Skeletal muscle cell (primary cell): ENCODE data around the gene PLA2G6.

Experiments
- DNase-seq: peaks from one replicate; pipeline ENCODE4 v3.0.0-alpha.2; 2010; ENCODE audit warnings: low read depth
- H3K4me3 ChIP-seq: 2 replicates; pipeline ENCODE4 v1.5.1; 2011; ENCODE audit warnings: low read depth, mild to moderate bottlenecking, control low read depth, low read length, moderate library complexity

Gene PLA2G6, protein sequence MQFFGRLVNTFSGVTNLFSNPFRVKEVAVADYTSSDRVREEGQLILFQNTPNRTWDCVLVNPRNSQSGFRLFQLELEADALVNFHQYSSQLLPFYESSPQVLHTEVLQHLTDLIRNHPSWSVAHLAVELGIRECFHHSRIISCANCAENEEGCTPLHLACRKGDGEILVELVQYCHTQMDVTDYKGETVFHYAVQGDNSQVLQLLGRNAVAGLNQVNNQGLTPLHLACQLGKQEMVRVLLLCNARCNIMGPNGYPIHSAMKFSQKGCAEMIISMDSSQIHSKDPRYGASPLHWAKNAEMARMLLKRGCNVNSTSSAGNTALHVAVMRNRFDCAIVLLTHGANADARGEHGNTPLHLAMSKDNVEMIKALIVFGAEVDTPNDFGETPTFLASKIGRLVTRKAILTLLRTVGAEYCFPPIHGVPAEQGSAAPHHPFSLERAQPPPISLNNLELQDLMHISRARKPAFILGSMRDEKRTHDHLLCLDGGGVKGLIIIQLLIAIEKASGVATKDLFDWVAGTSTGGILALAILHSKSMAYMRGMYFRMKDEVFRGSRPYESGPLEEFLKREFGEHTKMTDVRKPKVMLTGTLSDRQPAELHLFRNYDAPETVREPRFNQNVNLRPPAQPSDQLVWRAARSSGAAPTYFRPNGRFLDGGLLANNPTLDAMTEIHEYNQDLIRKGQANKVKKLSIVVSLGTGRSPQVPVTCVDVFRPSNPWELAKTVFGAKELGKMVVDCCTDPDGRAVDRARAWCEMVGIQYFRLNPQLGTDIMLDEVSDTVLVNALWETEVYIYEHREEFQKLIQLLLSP

DNA sequence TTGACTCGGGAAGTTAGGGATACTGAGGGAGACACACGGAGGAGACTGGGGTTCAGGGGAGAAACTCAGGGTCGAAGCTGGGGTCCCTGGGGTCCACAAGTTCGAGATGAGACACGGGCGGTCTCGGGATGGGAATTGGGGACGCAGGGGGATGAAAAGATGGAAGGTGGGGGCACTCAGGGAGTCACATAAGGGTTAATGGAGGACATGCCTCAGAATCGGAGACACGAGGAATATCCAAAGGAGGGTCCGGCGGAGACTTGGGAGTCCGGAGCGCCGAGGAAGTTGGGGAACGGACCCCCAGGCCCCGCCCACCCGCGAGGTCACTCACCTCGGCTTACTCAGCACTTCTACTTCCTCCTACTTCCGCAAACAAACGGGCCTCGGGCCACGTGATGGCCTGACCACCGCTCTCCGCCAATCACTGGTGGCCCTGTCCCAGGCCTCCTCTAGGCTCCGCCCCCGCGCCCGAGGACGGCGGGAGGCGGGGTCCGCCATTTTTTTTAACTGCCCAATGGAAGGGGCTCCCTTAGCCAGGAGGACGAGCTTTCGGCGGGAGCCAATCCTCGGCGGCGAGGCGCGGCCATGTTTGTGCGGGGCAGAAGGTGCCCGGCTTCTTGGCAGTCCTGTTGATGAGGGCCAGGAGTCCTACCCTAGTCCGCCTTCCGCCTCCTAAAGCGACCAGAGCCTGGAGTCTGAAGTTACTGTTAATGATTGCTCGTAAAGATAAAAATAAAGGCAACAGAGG, at the start of gene PLA2G6:
PLA2G6 (minus strand) TSS at position 378 of the 748 bp plus-strand sequence. CDS start 12,404 bp downstream, outside the sequence.
- peak within 1 kb of the TSS; percentile 56 for H3K4me3 ChIP-seq
- DNase-seq, result peak; percentile 95

DNA sequence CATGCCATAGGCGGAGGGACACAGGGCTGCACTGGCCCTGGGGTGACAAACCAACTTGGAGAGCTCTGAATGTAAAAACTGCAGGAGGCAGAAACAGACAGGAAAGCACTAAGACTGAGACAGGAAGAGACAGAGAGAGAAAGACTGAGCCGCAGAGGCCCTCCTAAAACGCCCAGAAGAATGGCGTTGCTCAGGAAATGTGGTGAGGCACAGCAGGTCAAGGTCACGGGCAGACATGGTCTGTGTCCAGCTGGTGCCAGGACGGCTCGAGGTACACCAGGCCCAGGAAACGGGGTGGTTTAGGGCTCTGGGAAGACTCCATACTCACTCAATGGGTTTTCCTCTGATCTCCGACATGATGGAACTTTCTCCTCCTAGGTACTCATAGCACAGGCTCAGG, 49.3 kb upstream of the PLA2G6 start:
- DNase-seq, result no peak
- no peak overlapping the region for H3K4me3 ChIP-seq

DNA sequence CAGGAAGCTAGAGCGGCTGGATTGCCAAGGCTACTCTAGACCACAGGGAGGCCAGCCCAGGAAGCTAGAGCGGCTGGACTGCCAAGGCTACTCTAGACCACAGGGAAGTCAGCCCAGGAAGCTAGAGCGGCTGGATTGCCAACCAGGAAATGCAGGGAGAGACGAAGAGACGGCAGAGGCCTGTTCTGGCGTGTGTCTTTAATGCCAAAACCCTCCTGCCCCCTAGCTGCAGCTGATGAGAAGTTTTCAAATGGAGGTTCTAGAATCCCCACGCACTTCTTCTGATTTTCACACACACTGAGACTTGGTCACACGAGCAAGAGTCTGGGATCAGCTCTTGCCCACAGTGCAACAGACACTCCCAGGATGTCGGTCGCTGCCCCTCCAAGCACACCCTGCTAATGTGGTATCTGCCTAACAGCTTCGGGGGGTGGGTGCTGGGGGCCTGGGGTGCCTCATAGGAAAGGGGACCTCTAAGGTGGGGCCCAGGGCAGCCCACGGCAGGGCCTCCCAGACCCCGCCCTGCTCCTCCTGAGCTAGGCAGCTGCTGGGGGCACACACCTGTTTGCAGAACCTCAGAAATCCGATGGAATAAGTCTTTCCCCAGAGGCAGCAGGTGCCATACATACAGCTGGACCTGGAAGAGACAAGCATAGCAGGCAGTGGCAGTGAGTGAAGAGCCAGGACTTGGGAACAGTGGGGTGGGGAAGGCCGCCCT, 48.6 kb upstream of the PLA2G6 start:
- DNase-seq, result no peak
- no peak overlapping the region for H3K4me3 ChIP-seq

DNA sequence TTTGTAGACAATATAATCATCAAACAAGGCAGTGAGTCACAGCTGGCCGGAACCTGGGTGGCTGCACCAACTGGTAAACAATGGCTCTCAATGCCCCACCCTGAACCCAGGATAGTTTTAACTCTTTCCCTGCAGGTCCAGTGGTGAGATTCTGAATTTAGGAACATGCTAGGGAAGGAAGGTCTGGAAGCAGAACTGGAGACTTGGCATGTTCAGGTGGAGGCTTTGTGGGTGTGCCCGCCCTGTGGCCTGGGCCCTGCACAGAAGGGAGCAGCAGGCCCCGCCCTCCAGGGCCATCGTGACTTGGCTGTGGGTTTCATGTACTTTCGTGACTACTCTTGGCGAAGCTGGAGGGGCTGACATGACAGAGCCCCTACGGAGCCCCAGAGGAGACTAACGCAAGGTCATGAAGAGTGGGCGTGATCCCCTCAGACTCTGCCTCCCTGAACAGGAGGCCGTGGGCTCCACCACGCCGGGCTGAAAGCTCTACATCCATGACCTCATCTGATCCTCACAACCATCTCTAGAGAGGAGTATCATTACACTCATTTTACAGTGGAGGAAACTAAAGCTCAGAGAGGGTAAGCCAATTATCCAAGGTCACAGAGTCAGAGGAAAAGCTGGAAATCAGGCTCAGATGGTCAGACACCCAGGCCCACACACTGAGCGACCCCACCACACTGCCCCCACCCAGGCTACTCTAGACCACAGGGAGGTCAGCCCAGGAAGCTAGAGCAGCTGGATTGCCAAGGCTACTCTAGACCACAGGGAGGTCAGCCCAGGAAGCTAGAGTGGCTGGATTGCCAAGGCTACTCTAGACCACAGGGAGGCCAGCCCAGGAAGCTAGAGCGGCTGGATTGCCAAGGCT, 47.5 kb upstream of the PLA2G6 start:
- no peak for DNase-seq
- no peak overlapping the region for H3K4me3 ChIP-seq

DNA sequence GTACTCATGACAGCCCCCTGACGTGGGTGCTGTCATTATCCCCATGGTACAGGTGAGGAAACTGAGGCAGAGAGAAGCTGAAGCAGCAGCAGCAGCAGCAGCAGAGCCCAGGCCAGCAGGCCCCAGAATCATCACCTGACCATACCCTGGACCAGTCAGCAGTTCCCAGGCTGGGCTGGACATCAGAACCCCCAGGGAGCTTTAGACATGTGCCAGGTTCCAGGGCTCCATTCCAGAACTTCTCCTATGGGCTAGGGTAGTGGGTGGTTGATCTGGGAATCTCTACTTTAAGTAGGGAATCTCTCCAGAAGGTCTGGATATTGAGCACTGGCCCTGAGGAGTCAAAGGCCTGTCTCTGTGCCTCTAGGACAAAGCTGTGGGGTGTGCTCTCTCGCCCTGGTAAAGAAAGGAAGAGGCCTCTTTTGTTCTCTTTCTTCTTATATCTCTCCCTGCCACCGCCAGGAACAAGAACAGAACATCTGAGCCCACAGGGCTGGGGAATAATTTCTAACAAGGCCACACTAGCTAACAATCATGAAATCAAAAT, 46.8 kb upstream of the PLA2G6 start:
- no peak overlapping the region for H3K4me3 ChIP-seq
- DNase-seq, result no peak

DNA sequence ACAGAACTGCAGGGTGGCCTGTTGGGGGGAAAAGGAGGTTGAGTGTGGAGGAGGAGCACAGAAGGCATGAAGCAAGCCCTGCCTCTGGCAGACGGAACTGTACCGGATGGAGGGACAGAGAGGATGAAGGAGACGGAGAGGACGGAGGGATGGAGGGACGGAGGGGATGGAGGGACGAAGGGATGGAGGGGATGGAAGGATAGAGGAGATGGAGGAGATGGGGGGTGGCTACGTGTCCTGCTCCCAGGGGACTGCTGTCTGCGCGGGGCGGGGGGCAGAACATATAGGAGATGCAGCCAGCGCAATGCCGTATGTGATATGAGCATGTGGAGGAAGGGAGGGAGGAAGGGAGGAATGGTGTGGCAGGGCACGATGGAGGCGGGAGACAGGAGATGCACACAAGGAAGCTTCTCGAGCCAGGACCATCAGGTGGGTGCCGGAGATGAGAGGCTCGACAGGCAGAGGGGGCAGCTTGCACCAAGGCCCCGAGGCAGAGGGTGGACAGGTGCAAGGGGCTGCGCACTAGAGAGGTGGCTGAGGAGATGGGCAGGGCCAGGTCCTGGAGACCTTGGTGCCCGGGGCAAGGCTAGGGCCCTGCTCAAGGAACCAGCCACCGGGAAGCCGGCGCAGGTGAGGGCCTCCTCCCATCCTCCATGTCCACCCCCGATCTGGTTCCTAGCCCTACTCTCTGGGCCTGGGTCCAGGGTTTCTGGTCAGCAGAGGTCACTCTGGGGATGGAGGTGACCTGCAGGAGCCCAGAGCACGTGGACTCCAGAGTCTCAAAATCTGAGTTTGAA, 45.4 kb upstream of the PLA2G6 start:
- no peak for DNase-seq
- no peak overlapping the region for H3K4me3 ChIP-seq

DNA sequence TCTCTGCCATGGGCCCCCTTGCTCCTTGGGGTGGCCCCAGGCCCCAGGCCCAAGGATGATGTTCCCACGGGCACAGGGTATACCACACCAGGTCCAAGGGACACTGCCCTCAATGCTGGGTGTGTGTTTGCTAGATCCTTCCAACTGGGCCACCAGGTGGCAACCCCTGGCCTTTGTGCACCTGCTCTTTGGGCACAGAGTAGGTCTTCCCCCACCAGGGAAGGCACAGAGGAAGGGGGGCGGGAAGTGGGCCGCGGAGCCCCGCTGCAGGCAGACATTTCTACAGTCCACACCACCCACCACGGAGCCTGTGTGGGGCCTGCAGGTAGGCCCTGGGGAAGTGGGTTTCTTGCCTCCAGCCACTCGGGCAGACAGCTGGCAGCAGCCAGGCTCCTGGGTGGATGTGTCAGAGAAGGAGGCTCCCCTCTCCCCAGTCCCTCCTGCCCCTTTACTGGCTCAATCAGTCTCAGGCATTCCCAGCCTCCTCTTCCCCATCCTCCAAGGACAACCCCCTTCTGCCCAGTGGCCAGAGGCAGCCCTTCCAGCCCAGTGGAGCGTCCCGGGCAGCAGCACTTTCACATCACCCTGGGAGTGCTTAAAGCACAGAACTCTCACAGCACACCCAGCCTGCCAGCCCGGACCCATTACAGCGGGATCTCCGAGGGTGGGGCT, 41.8 kb upstream of the PLA2G6 start:
- H3K4me3 ChIP-seq, result no peak overlapping the region
- no peak for DNase-seq

DNA sequence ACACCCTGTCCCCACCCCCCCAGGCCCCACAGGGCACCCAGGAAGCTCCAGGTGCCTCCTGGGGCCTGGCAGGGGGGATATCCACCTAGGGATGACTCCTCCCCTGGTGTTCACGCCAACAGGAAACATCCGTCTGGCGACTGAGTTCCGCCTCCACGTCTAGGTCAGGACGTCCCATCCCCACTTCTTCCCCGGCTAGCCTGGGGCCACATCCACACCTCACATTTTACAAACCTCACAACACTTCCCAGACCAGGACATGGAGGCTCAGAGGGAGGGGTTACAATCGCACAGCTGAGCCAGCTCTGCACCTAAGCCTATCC, 41.1 kb upstream of the PLA2G6 start:
- no peak overlapping the region for H3K4me3 ChIP-seq
- no peak for DNase-seq

DNA sequence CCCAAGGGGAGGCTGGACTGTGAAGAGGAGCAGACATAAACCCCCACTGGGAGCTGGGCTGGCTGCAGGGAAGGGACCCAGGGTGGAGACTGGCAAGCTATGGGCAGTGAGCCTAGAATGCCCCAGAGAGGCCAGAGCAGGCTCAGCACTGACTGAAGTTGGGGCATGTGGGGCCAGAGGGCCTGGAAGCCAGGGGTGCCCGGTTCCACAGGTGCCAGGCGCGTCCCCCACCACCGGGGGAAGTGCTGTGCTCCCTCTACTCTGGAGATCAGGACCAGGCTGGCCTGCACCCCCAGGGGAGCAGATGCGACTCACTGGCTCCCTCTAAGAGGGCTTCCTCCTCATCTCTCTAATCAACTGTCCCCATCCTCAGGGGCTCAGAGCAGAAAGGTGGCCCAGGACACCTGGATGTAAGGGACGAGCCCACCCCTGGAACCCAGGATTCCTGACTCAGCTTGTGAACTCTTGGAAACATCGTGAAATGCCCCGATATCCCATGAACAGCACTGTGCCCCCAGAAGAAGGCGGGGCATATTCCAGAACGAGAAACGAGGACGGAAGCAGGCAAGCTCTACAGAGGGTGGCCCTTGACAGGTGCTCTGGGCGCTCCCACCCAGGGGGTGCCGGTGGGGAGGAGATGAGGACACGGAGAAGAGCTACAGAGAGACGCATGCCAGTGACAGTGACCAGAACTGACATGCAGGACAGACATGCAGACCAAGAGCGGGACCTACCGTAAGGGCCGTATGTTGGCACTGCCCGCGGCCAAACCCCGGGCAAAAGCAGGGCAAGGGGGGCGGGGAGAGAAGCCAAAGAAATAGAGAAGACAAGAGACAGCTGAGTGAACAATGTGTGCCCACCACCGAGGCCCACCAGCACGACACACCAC, 40.5 kb upstream of the PLA2G6 start:
- no peak overlapping the region for H3K4me3 ChIP-seq
- DNase-seq, result no peak

DNA sequence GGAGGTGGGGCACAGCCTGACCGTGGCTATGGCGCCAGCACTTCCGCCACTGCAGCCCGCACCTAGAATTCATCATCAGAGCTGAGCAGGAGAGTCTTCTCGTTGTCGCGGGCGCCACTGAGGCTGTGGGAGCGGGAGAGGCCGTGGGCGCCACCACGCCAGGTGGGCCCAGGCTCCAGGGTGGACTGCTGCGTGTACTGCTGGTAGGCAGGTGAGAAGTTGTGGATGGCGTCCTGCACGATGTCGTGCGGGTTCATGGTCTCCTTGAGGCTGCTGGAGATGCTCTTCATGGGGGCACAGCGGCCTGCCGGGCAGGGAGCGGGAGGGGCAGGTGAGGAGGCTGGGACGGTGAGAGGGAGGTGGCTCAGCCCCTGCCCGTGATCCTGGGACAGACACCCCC, 39.8 kb upstream of the PLA2G6 start:
- H3K4me3 ChIP-seq, result no peak overlapping the region
- no peak for DNase-seq

DNA sequence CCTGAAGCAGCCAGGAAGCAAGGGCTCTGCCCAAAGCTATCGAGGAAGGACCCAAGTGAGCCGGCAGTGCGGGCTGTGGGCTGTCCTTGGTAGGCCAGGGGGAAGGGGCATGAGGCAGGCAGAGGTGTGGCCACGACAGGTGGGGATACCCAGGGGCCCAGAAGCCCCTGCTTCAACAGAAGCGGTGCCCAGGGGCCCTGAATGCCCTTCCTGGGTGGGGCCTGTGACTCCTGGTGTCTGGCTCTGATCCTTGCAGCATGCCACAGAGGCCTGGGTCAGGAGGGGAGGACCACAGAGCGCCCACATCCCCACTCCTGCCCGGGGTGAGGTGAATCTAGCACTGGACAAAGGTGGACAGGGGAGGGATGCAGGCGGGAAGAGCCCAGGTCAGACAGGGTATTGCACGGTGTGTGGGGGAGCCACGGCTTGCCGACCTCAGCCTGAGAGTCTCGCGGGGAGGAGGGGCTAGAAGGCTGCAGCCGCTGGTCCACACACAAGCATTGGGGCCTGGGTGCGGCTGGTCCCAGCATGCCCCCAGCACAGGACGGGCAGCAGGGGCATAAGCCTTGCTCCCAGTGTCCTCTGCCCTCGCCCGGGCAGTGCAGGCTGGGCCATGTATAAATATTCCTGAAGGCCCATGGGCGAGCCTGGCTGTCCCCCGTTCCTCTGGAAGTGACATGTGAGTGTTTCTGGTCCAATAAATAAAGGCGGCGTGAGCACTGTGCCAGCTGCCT, 39.2 kb upstream of the PLA2G6 start:
- no peak for DNase-seq
- no peak overlapping the region for H3K4me3 ChIP-seq

DNA sequence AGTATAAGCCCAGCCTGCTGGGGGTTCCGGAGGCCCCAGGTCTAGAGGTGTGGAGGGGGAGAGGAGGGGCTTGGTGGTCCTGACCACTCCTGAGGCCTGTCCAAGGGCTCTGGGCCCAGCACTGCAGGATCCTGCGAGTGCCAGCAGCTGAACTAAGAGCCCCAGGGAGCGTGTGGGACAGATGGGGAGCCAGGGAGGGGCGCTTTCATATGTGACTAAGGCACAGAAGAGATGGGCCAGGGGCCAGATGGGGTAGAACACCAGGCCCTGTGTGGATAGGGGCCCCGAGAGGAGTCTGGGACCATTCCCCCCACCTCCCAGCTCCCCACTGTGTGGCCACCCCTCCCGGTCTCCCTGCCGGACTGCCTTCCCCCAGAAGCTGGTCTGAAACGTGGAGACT, 38.5 kb upstream of the PLA2G6 start:
- no peak for DNase-seq
- H3K4me3 ChIP-seq, result no peak overlapping the region

DNA sequence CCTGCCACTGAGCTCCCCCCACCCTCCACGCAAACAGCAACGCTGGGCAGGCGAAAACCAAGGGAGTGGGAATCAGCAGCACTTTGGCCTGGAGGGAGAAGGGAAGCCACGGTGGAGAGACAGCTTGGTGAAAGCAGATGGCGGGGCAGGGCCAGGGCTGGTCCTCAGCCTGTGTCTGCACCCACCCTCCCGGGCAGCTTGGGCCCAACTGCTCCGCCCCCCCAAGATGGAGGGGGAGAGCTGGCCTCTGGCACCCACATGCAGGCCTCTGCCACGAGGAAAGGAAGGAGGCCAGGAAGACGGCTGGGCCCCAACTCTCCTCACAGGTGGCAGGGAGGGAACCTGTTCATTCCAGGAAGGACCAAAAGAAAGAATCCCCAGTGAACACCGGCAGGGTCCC, 38.0 kb upstream of the PLA2G6 start:
- H3K4me3 ChIP-seq, result no peak overlapping the region
- DNase-seq, result no peak

DNA sequence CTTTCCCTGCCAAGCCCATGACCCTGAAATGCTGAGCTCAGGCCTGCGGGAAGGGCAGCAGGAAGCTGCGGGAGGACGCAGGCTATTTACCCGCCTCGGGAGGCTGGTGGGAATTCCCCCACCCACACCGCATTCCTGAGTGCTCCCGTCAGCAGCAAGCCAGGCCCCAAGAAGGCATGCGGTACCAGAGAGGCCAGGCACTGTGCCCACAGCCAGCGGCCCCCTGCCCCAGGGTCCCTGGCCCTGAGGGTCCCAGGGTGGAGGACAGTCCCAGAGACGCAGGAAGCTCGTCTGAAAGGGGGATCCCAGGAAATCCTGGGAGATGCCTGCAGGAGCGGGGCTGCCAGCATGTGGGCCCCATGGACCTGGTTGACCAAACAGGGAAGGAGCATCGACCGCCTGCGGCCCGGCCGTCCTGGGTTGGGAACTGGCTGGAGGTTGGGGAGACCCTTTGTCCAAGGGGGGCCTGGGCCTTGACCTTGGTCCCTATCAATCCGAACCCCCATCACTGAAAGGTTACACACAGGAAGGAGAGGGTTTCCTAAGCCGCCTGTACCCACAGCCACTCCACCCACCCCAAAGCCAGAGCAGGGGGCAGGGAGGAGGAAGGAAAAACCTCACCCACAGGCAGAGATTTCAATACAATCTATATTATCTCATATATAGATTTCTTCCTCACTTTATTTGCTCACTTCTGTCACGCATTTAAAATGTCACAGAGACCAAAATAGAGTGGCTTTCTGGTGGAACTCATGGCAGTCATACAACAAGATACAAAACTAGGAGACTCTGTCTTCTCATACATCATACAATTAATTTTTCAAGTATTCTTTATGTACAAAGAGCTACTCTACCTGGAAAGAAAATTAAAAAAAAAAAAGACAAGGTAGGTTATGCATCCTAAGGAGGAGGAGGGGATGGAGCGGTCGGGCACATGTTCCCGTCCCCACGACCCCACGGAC, 37.3 kb upstream of the PLA2G6 start:
- DNase-seq, result peak; percentile 80
- no peak overlapping the region for H3K4me3 ChIP-seq
